HG03025 (cell line): ENCODE data around the gene ZNF776.
"Not testable (repeated sequence)": the region's sequence is repeated elsewhere in the genome, so short reads cannot be mapped to it uniquely, and the experiment has no call there.

Source experiments
- ATAC-seq: cut with Tn5 transposase; IDR thresholded peaks from one replicate; pipeline ENCODE4 v1.9.1; 2021; ENCODE audit warnings: mild to moderate bottlenecking, moderate library complexity; ENCODE audit not compliant: unreplicated experiment, low FRiP score

The ZNF776 gene

GRCh38 chr19:57746580-57747471, at the start of gene ZNF776:
ZNF776 (plus strand) TSS chr19:57746815; CDS start chr19:57747059, 244 bp downstream.
- ATAC-seq = peak; percentile 86

- ATAC-seq = no peak
These were observed 45.0 kb upstream of the ZNF776 start for GRCh38 chr19:57701625-57702024.

GRCh38 chr19:57706346-57706745, 40.3 kb upstream of the ZNF776 start:
- no peak for ATAC-seq

GRCh38 chr19:57708641-57709361, 37.8 kb upstream of the ZNF776 start, which contains the start of gene ZNF154:
ZNF154 (minus strand) TSS chr19:57709204; CDS start chr19:57708971, 233 bp downstream.
- ATAC-seq = no peak

- ATAC-seq = no peak
These were observed 37.0 kb upstream of the ZNF776 start for GRCh38 chr19:57709616-57710015.

- ATAC-seq = no peak
These were observed 34.4 kb upstream of the ZNF776 start for GRCh38 chr19:57712222-57712621.

GRCh38 chr19:57719424-57719823, 27.2 kb upstream of the ZNF776 start:
- ATAC-seq = no peak

- ATAC-seq = no peak
These were observed 26.6 kb upstream of the ZNF776 start for GRCh38 chr19:57719901-57720519.

- ATAC-seq = no peak
These were observed 25.7 kb upstream of the ZNF776 start for GRCh38 chr19:57720878-57721277.

- ATAC-seq = not testable (repeated sequence)
These were observed 8.3 kb upstream of the ZNF776 start for GRCh38 chr19:57738320-57738719.

- not testable (repeated sequence) for ATAC-seq
These were observed 7.8 kb upstream of the ZNF776 start for GRCh38 chr19:57738770-57739169.

GRCh38 chr19:57747472-57747807, 825 bp downstream of the ZNF776 start:
- ATAC-seq = no peak

- ATAC-seq = no peak
These were observed 1.4 kb downstream of the ZNF776 start for GRCh38 chr19:57748029-57748428.

GRCh38 chr19:57754091-57754673, 7.6 kb downstream of the ZNF776 start:
- no peak for ATAC-seq

GRCh38 chr19:57755031-57755430, 8.4 kb downstream of the ZNF776 start:
- ATAC-seq = no peak

- ATAC-seq = no peak
These were observed 11.3 kb downstream of the ZNF776 start for GRCh38 chr19:57757941-57758340.

- no peak for ATAC-seq
These were observed 12.5 kb downstream of the ZNF776 start for GRCh38 chr19:57759096-57759495.

GRCh38 chr19:57769345-57770131, 22.9 kb downstream of the ZNF776 start, which contains the start of gene ZNF586:
ZNF586 (plus strand) TSS chr19:57769676; CDS start chr19:57769843, 167 bp downstream.
- peak; percentile 77 for ATAC-seq

- ATAC-seq = no peak
These were observed 24.8 kb downstream of the ZNF776 start for GRCh38 chr19:57771417-57771816.

GRCh38 chr19:57773488-57773887, 26.9 kb downstream of the ZNF776 start:
- no peak for ATAC-seq
